HL-60/S4 treated with phorbol 12-myristate 13-acetate at 8.2 ng/mL for 4 days and 3 days (cell line): ENCODE measurements around the gene UGT2A2.

Experiments
- in situ Hi-C: fragments of 300-500 bp; cut with MboI; formaldehyde crosslinking; loops from 2 replicates; pipeline ENCODE4 v1.15.0; 2022; ENCODE audit warnings: low sequenced_read_pairs

Gene UGT2A2

GRCh38 chr4:69577245-69577644 lies 62.2 kb downstream of the UGT2A2 start:
- in situ Hi-C loops: no loop called here

- in situ Hi-C loops: no loop called here
Measured at GRCh38 chr4:69576251-69576877, 63.1 kb downstream of the UGT2A2 start.

GRCh38 chr4:69568787-69569186 lies 70.7 kb downstream of the UGT2A2 start:
- in situ Hi-C loops: no loop called here

GRCh38 chr4:69563424-69563823 lies 76.0 kb downstream of the UGT2A2 start:
- in situ Hi-C loops: no loop called here

GRCh38 chr4:69549651-69550050 lies 89.8 kb downstream of the UGT2A2 start:
- in situ Hi-C loops: no loop called here

- in situ Hi-C loops: no loop called here
Measured at GRCh38 chr4:69546134-69546765, 93.2 kb downstream of the UGT2A2 start.
